Measurements from ENCODE around the gene COLEC11. TPM values are rescaled to one million over a fixed set of nuclear protein-coding genes. Genes with fewer than 3 reads are reported as not detected.

Gene COLEC11
- total and polyA plus RNA-seq, 2 of the 13 experiments (the other 11 are each of a cell fraction or from before 2014, with no cell fraction given) = 1.5 to 3.0 TPM

GRCh38 chr2:3622967-3623366 is 28.1 kb downstream of the COLEC11 start:
- BruUV-seq (replicated peaks) = no TSS peak
- peaks cover 34% of the 10 kb centered on the region for H3K4me1 ChIP-seq (ENCODE audit: insufficient read depth, low read length)
- no peak for ATAC-seq
- no peak overlapping the region for H3K4me3 ChIP-seq (replicated peaks in 1 of 3; ENCODE audit: insufficient read depth in 1 of 3, low read depth in 2 of 3, low read length in 3 of 3)
- peaks cover 0 to 11% of the 10 kb centered on the region in 2 experiments; a peak in 2 of 5 replicates for H3K27me3 ChIP-seq (ENCODE audit: control insufficient read depth in 1 of 2, insufficient read depth in 2 of 2, low read length in 2 of 2)
- intact Hi-C loops (cut with micrococcal nuclease; ENCODE audit: unreplicated experiment) = no loop called here
- H3K9me3 ChIP-seq (ENCODE audit: low read length) = no peaks in the 10 kb centered on the region
- H3K79me2 ChIP-seq (ENCODE audit: insufficient read depth, low read length) = no peaks in the 10 kb centered on the region
- no peak overlapping the region for H3K27ac ChIP-seq (ENCODE audit: extremely low read length, insufficient read depth, low read length)
- H2AFZ ChIP-seq (ENCODE audit: low read length) = no peak overlapping the region
- in situ Hi-C loops (cut with HindIII; ENCODE audit: extremely low pct_ligation_motif_present, low pct_unique_long_range_greater_than_20kb) = no loop called here
- H3K9ac ChIP-seq (ENCODE audit: insufficient read depth, low read depth, low read length) = no peak overlapping the region
- WGBS (ENCODE audit: low lambda C conversion rate) = 33% methylated on average over 1 of the region's 1 CpG
- ChIA-PET POLR2A (no interaction called here), CTCF (ENCODE audit: low intra/inter-chr PET ratio, low total read pairs) (no interaction called here)
- FAIRE-seq = no peak
- H3K36me3 ChIP-seq (replicated peaks in 1 of 2; ENCODE audit: control insufficient read depth in 1 of 2, insufficient read depth in 2 of 2, low read length in 2 of 2) = no peaks in the 10 kb centered on the region
- TF ChIP-seq ZNF317 (CRISPR knock-in tag; IDR thresholded peaks at IDR 0.05) (peak; percentile 79), TEAD2 (CRISPR knock-in tag; IDR thresholded peaks at IDR 0.05) (no peak)
- DNase-seq (ENCODE audit: low spot score) = no peak
- H4K20me1 ChIP-seq (ENCODE audit: insufficient read depth, low read length) = no peaks in the 10 kb centered on the region
- H3K4me2 ChIP-seq (ENCODE audit: low read depth, low read length) = no peak overlapping the region

GRCh38 chr2:3624059-3624794 is 29.3 kb downstream of the COLEC11 start:
- BruUV-seq (replicated peaks) = no TSS peak
- peaks cover 34% of the 10 kb centered on the region for H3K4me1 ChIP-seq (ENCODE audit: insufficient read depth, low read length)
- peaks cover 0 to 11% of the 10 kb centered on the region in 2 experiments; a peak in 2 of 5 replicates for H3K27me3 ChIP-seq (ENCODE audit: control insufficient read depth in 1 of 2, insufficient read depth in 2 of 2, low read length in 2 of 2)
- intact Hi-C loops (cut with micrococcal nuclease; ENCODE audit: unreplicated experiment) (no loop called here), in situ Hi-C loops (cut with HindIII; ENCODE audit: extremely low pct_ligation_motif_present, low pct_unique_long_range_greater_than_20kb) (no loop called here)
- no peaks in the 10 kb centered on the region for H3K9me3 ChIP-seq (ENCODE audit: low read length)
- FAIRE-seq = no peak
- ChIA-PET POLR2A (interaction anchor here (0.7 kb wide), 1 partner anchor 35 kb away, joined by 3 read pairs; no protein-coding TSS in a partner anchor), CTCF (ENCODE audit: low intra/inter-chr PET ratio, low total read pairs) (no interaction called here)
- WGBS (ENCODE audit: low lambda C conversion rate) = 44% methylated on average over 4 of the region's 4 CpGs
- H3K4me3 ChIP-seq (replicated peaks in 1 of 3; ENCODE audit: insufficient read depth in 1 of 3, low read depth in 2 of 3, low read length in 3 of 3) = no peak overlapping the region
- no peaks in the 10 kb centered on the region for H3K79me2 ChIP-seq (ENCODE audit: insufficient read depth, low read length)
- DNase-seq (ENCODE audit: low spot score) = no peak
- H4K20me1 ChIP-seq (ENCODE audit: insufficient read depth, low read length) = no peaks in the 10 kb centered on the region
- no peak overlapping the region for H3K27ac ChIP-seq (ENCODE audit: extremely low read length, insufficient read depth, low read length)
- H3K9ac ChIP-seq (ENCODE audit: insufficient read depth, low read depth, low read length) = no peak overlapping the region
- H3K36me3 ChIP-seq (replicated peaks in 1 of 2; ENCODE audit: control insufficient read depth in 1 of 2, insufficient read depth in 2 of 2, low read length in 2 of 2) = no peaks in the 10 kb centered on the region
- ATAC-seq = no peak
- no peak overlapping the region for H3K4me2 ChIP-seq (ENCODE audit: low read depth, low read length)
- H2AFZ ChIP-seq (ENCODE audit: low read length) = no peak overlapping the region
- TF ChIP-seq ZNF879 (CRISPR knock-in tag; IDR thresholded peaks at IDR 0.05) (no peak), FOXO4 (CRISPR knock-in tag; conservative IDR thresholded peaks at IDR 0.05) (0 out of 2 replicates have a peak, but pooled peaks have one; percentile 66), ZNF580 (CRISPR knock-in tag; IDR thresholded peaks at IDR 0.05; ENCODE audit: borderline replicate concordance, low read depth) (no peak), ZMYM2 (CRISPR knock-in tag; IDR thresholded peaks at IDR 0.05) (no peak)
